HepG2 (cell line): ENCODE data around the gene SCAMP3. TPM values are rescaled to one million over a fixed set of nuclear protein-coding genes. Genes with fewer than 3 reads are reported as not detected.
A peak's percentile ranks its signal among the peaks of the same experiment; 100 is the strongest.

Experiments
- ARHGAP35 ChIP-seq: sonication (generic); formaldehyde crosslinking; IDR thresholded peaks from 2 replicates; pipeline ENCODE4 v1.9.0; 2022; ENCODE audit warnings: mild to moderate bottlenecking, inconsistent platforms, moderate library complexity, missing genetic modification reagents, borderline replicate concordance
- FOXP1 ChIP-seq, 2 experiments: fragments of 450-650 bp in 1 of 2; IDR thresholded peaks; 2 replicates each; pipeline ENCODE4 v1.6.1; 2017 to 2018; ENCODE audit warnings: antibody characterized with exemption in 1 of 2
- GFI1 ChIP-seq: sonication (generic); formaldehyde crosslinking; IDR thresholded peaks from 2 replicates; pipeline ENCODE4 v1.5.0; 2020; ENCODE audit warnings: missing genetic modification reagents, mild to moderate bottlenecking, borderline replicate concordance
- GLI4 ChIP-seq: sonication (generic); formaldehyde crosslinking; IDR thresholded peaks from 2 replicates; pipeline ENCODE4 v1.5.1; 2020; ENCODE audit warnings: missing genetic modification reagents, mild to moderate bottlenecking, moderate library complexity, borderline replicate concordance
- HDAC1 ChIP-seq: sonication (generic); formaldehyde crosslinking; IDR thresholded peaks from 2 replicates; pipeline ENCODE4 v1.5.1; 2020; ENCODE audit warnings: mild to moderate bottlenecking, missing genetic modification reagents
- MTA1 ChIP-seq: sonication (generic); formaldehyde crosslinking; IDR thresholded peaks from 2 replicates; pipeline ENCODE4 v1.4.0; 2020; ENCODE audit warnings: missing genetic modification reagents, mild to moderate bottlenecking, borderline replicate concordance
- NFRKB ChIP-seq: fragments of 450-650 bp; IDR thresholded peaks from 2 replicates; pipeline ENCODE4 v1.6.1; 2017
- SMAD9 ChIP-seq: sonication (generic); formaldehyde crosslinking; IDR thresholded peaks from 2 replicates; pipeline ENCODE4 v1.5.1; 2020; ENCODE audit warnings: mild to moderate bottlenecking, missing genetic modification reagents
- SPEN ChIP-seq: sonication (generic); formaldehyde crosslinking; IDR thresholded peaks from 2 replicates; pipeline ENCODE4 v1.5.1; 2020; ENCODE audit warnings: low read depth, mild to moderate bottlenecking, missing genetic modification reagents
- ZNF17 ChIP-seq: sonication (generic); formaldehyde crosslinking; IDR thresholded peaks from 2 replicates; pipeline ENCODE4 v1.5.0; 2020; ENCODE audit warnings: mild to moderate bottlenecking, missing genetic modification reagents
- ZNF296 ChIP-seq: sonication (generic); formaldehyde crosslinking; conservative IDR thresholded peaks from 2 replicates; pipeline ENCODE4 v1.5.0; 2020; ENCODE audit warnings: mild to moderate bottlenecking, missing genetic modification reagents
- ZNF510 ChIP-seq: sonication (generic); formaldehyde crosslinking; IDR thresholded peaks from 2 replicates; pipeline ENCODE4 v1.4.0; 2020; ENCODE audit warnings: low read depth, mild to moderate bottlenecking, missing genetic modification reagents
- ZNF550 ChIP-seq: sonication (generic); formaldehyde crosslinking; IDR thresholded peaks from 2 replicates; pipeline ENCODE4 v1.4.0; 2020; ENCODE audit warnings: mild to moderate bottlenecking, missing genetic modification reagents, borderline replicate concordance
- ZNF556 ChIP-seq: sonication (generic); formaldehyde crosslinking; IDR thresholded peaks from 2 replicates; pipeline ENCODE4 v1.4.0; 2020; ENCODE audit warnings: mild to moderate bottlenecking, missing genetic modification reagents, borderline replicate concordance
- ZNF605 ChIP-seq: sonication (generic); formaldehyde crosslinking; IDR thresholded peaks from 2 replicates; pipeline ENCODE4 v1.8.0; 2022; ENCODE audit warnings: mild to moderate bottlenecking, missing genetic modification reagents
- ZNF619 ChIP-seq: sonication (generic); formaldehyde crosslinking; IDR thresholded peaks from 2 replicates; pipeline ENCODE4 v1.4.0; 2020; ENCODE audit warnings: mild to moderate bottlenecking, missing genetic modification reagents
- ZSCAN29 ChIP-seq: sonication (generic); formaldehyde crosslinking; conservative IDR thresholded peaks from 2 replicates; pipeline ENCODE4 v1.4.0; 2020; ENCODE audit warnings: mild to moderate bottlenecking, missing genetic modification reagents
- polyA plus RNA-seq, 8 experiments: library from polyadenylated mRNA; depleted of rRNA in 3 of 8; stranded (reverse) in 7 of 8; unstranded in 1 of 8; fragments of >200 nt; fragmentation: Illumina TruSeq in 4 of 8; extraction: Trizol in 4 of 8; gene quantifications; 2 replicates each; pipeline versions ENCODE4 v1.2.1 to v1.2.3, GENCODE V29; 2011 to 2016; ENCODE audit warnings: low read depth in 4 of 8, missing spikeins in 1 of 8, mixed read lengths in 1 of 8; ENCODE audit not compliant: insufficient read depth in 1 of 8
- total RNA-seq, 5 experiments: library from RNA; depleted of rRNA; stranded (reverse); fragments of >200 nt; fragmentation: Illumina TruSeq; extraction: Trizol; gene quantifications; 2 replicates each; pipeline ENCODE4 v1.2.3, GENCODE V29; 2016; ENCODE audit warnings: low read depth in 1 of 5
- TF ChIP-seq, protein P1 (sequence below): sonication (generic); formaldehyde crosslinking; IDR thresholded peaks from 2 replicates; pipeline ENCODE4 v1.5.1; 2020; ENCODE audit warnings: missing genetic modification reagents, mild to moderate bottlenecking, borderline replicate concordance
- TF ChIP-seq, protein P2 (sequence below): sonication (generic); formaldehyde crosslinking; IDR thresholded peaks from 2 replicates; pipeline ENCODE4 v1.5.0; 2020; ENCODE audit warnings: missing genetic modification reagents, mild to moderate bottlenecking, borderline replicate concordance
- TF ChIP-seq, protein P3 (sequence below): IDR thresholded peaks from 2 replicates; pipeline ENCODE4 v1.6.1; 2018; ENCODE audit warnings: missing genetic modification reagents, mild to moderate bottlenecking, missing compliant biosample characterization
- TF ChIP-seq, protein P4 (sequence below): sonication (generic); formaldehyde crosslinking; IDR thresholded peaks from 2 replicates; pipeline ENCODE4 v1.8.1; 2023; ENCODE audit warnings: mild to moderate bottlenecking, inconsistent platforms, moderate library complexity, missing genetic modification reagents, borderline replicate concordance
- TF ChIP-seq, protein P5 (sequence below): sonication (generic); formaldehyde crosslinking; IDR thresholded peaks from 2 replicates; pipeline ENCODE4 v1.5.1; 2020; ENCODE audit warnings: mild to moderate bottlenecking, missing genetic modification reagents, moderate library complexity

Gene SCAMP3
- total and polyA plus RNA-seq, 2 of the 13 experiments (the other 11 are each of a cell fraction or from before 2014, with no cell fraction given): 46.8 to 83.3 TPM

DNA sequence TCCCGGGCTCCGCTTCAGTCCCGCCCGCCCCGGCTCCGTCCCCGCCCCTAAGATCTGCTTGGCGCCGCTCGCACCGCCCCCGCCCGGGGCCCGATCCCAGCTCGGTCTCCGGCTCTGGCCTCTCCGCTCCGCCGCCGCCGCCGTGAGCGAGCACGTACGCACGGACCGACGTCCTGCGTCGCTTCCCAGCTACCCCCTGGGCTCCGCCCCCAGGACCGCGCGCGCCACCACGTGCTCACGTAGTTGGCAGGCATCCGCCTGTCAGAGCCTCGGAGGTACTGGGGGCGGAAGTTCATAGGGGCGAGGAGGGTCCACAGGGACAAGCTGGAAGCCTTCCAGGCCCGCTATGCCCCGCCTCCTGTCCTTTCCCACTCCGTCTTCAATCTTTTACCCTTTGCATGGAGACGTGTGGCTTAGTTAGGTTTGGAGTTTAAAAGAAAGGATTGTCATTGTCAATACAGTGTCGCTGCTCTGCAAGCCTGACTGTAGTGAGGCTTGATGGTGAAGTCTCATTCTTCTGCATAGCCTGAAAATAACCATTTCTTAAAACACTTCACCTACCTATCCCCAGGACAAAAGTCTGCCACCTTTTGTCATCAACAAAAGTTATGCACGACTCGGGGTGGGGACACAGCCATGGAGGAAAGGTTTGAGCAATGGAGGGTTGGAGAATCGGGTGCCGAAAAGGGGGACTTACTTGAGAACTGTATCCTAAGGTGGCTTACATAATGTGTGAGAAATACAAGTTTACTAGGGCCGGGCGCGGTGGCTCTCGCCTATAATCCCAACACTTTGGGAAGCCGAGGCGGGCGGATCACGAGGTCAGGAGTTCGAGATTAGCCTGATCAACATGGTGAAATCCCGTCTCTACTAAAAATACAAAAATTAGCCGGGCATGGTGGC lies 11.4 kb upstream of the SCAMP3 start, which contains the start of gene CLK2 (continued):
- TF ChIP-seq ZSCAN29 (CRISPR knock-in tag) (no peak), ARHGAP35 (CRISPR knock-in tag) (0 out of 2 replicates have a peak, but pooled peaks have one; percentile 55), ZNF510 (CRISPR knock-in tag) (no peak), SPEN (peak; percentile 98), HDAC1 (peak; percentile 96), ZNF619 (no peak), GLI4 (CRISPR knock-in tag) (no peak), FOXP1 (IDR thresholded peaks at IDR 0.05) (no peak), FOXP1 (CRISPR knock-in tag; IDR thresholded peaks at IDR 0.05) (0 out of 2 replicates have a peak, but pooled peaks have one; percentile 25), ZNF296 (CRISPR knock-in tag) (no peak), SMAD9 (CRISPR knock-in tag) (no peak), GFI1 (CRISPR knock-in tag) (0 out of 2 replicates have a peak, but pooled peaks have one; percentile 43), ZNF17 (CRISPR knock-in tag) (no peak), ZNF556 (CRISPR knock-in tag) (no peak), ZNF550 (no peak), MTA1 (CRISPR knock-in tag) (no peak; the same call in 1 of the 2 replicates), NFRKB (no peak), ZNF605 (CRISPR knock-in tag) (peak; percentile 51; the same call in 1 of the 2 replicates)
- TF ChIP-seq, protein P1, sequence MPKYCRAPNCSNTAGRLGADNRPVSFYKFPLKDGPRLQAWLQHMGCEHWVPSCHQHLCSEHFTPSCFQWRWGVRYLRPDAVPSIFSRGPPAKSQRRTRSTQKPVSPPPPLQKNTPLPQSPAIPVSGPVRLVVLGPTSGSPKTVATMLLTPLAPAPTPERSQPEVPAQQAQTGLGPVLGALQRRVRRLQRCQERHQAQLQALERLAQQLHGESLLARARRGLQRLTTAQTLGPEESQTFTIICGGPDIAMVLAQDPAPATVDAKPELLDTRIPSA: no peak
- TF ChIP-seq, protein P2, sequence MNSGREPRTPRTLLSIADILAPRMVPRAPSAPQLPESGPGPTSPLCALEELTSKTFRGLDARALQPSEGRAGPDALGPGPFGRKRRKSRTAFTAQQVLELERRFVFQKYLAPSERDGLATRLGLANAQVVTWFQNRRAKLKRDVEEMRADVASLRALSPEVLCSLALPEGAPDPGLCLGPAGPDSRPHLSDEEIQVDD: no peak
- TF ChIP-seq, protein P3, sequence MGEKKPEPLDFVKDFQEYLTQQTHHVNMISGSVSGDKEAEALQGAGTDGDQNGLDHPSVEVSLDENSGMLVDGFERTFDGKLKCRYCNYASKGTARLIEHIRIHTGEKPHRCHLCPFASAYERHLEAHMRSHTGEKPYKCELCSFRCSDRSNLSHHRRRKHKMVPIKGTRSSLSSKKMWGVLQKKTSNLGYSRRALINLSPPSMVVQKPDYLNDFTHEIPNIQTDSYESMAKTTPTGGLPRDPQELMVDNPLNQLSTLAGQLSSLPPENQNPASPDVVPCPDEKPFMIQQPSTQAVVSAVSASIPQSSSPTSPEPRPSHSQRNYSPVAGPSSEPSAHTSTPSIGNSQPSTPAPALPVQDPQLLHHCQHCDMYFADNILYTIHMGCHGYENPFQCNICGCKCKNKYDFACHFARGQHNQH (CRISPR knock-in tag): peak; percentile 74
- TF ChIP-seq, protein P4, sequence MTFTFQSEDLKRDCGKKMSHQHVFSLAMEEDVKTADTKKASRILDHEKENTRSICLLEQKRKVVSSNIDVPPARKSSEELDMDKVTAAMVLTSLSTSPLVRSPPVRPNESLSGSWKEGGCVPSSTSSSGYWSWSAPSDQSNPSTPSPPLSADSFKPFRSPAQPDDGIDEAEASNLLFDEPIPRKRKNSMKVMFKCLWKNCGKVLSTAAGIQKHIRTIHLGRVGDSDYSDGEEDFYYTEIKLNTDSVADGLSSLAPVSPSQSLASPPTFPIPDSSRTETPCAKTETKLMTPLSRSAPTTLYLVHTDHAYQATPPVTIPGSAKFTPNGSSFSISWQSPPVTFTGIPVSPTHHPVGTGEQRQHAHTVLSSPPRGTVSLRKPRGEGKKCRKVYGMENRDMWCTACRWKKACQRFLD (CRISPR knock-in tag): no peak
- TF ChIP-seq, protein P5, sequence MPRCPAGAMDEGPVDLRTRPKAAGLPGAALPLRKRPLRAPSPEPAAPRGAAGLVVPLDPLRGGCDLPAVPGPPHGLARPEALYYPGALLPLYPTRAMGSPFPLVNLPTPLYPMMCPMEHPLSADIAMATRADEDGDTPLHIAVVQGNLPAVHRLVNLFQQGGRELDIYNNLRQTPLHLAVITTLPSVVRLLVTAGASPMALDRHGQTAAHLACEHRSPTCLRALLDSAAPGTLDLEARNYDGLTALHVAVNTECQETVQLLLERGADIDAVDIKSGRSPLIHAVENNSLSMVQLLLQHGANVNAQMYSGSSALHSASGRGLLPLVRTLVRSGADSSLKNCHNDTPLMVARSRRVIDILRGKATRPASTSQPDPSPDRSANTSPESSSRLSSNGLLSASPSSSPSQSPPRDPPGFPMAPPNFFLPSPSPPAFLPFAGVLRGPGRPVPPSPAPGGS (CRISPR knock-in tag): peak; percentile 77; the same call in 1 of the 2 replicates
